ENCODE measurements around the gene GAS2L2.
A peak's percentile ranks its signal among the peaks of the same experiment; 100 is the strongest.
"Not testable (repeated sequence)": the region's sequence is repeated elsewhere in the genome, so short reads cannot be mapped to it uniquely, and the experiment has no call there.

Gene GAS2L2

GRCh38 chr17:35726127-35726952, 26.7 kb downstream of the GAS2L2 start:
- no peak for DNase-seq

- DNase-seq: no peak
These were observed 27.3 kb downstream of the GAS2L2 start for GRCh38 chr17:35725802-35726126.

GRCh38 chr17:35725058-35725457, 28.0 kb downstream of the GAS2L2 start:
- DNase-seq: no peak

GRCh38 chr17:35723735-35724134, 29.3 kb downstream of the GAS2L2 start:
- DNase-seq: no peak

GRCh38 chr17:35717475-35717874, 35.6 kb downstream of the GAS2L2 start:
- DNase-seq: no peak

GRCh38 chr17:35716897-35717465, 36.1 kb downstream of the GAS2L2 start:
- DNase-seq: no peak

- DNase-seq: no peak
These were observed 36.9 kb downstream of the GAS2L2 start for GRCh38 chr17:35716173-35716572.

GRCh38 chr17:35715416-35715815, 37.6 kb downstream of the GAS2L2 start:
- no peak for DNase-seq

GRCh38 chr17:35714988-35715387, 38.1 kb downstream of the GAS2L2 start:
- no peak for DNase-seq

GRCh38 chr17:35713069-35713728, 39.8 kb downstream of the GAS2L2 start:
- DNase-seq: peak in 1 of 6 experiments; percentile 38

- no peak for DNase-seq
These were observed 42.1 kb downstream of the GAS2L2 start for GRCh38 chr17:35710950-35711349.

GRCh38 chr17:35709874-35710273, 43.2 kb downstream of the GAS2L2 start:
- DNase-seq: no peak

GRCh38 chr17:35708951-35709350, 44.1 kb downstream of the GAS2L2 start:
- no peak for DNase-seq

GRCh38 chr17:35708149-35708548, 44.9 kb downstream of the GAS2L2 start:
- no peak for DNase-seq

GRCh38 chr17:35705705-35706104, 47.3 kb downstream of the GAS2L2 start:
- DNase-seq: no peak

- no peak for DNase-seq
These were observed 47.8 kb downstream of the GAS2L2 start for GRCh38 chr17:35705230-35705629.

- DNase-seq: not testable (repeated sequence)
These were observed 49.7 kb downstream of the GAS2L2 start for GRCh38 chr17:35703308-35703707.

GRCh38 chr17:35701491-35701890, 51.5 kb downstream of the GAS2L2 start:
- DNase-seq: no peak

- no peak for DNase-seq
These were observed 52.9 kb downstream of the GAS2L2 start for GRCh38 chr17:35700150-35700549.

- DNase-seq: no peak
These were observed 54.2 kb downstream of the GAS2L2 start for GRCh38 chr17:35698800-35699199.

- DNase-seq: no peak
These were observed 57.4 kb downstream of the GAS2L2 start for GRCh38 chr17:35695613-35696012.

GRCh38 chr17:35694906-35695305, 58.1 kb downstream of the GAS2L2 start:
- DNase-seq: no peak
